NAMALWA (cell line): ENCODE measurements around the gene COL17A1.
A peak's percentile ranks its signal among the peaks of the same experiment; 100 is the strongest.

Experiments
- DNase-seq: peaks from one replicate; pipeline ENCODE4 v3.0.0-alpha.2; 2015; ENCODE audit warnings: low spot score

COL17A1 gene

DNA sequence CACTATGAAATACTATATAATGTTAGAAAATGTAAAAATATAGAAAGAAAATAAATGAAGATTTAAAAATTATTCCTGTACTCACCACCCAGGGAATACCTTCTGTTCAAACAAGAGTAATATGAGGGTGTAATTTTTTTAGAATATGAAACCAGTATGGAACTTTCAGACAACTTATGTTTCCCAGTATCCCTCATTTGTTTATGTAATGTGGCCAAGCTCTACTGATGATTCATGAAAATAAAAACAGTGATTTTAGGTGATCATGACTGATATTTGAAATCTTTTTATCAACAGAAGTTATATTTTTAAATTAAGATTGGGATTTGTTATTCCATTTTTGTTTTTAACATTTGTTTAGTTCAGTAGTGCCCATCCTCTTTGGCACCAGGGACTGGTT, 100.0 kb downstream of the COL17A1 start:
- DNase-seq, result no peak

DNA sequence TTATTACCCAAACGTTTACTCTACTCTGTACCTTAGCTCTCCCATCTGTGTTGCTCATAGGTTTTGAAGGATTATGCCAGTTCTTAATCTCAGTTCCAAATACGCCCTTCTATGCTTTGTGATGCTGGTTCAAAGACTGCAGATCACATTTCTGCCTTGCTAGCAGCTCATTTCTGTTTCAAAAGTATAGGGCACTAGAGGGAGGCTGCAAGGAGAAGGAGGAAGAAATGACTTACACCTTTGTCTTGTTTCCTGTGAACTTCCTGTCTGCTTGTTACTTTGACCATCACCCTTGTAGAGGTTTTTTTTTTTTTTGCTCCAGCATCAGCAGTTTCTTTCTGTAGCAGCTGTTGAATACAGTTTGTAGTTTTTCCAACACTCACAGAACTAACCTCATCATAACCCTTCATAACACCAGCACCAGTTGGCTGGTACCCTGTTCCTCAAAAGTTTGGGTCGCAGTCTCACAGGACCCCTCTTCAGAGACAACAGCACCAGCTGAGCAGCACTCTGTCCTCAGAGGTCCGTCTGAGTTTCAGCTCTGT, 102.2 kb downstream of the COL17A1 start:
- DNase-seq, result peak; percentile 30

DNA sequence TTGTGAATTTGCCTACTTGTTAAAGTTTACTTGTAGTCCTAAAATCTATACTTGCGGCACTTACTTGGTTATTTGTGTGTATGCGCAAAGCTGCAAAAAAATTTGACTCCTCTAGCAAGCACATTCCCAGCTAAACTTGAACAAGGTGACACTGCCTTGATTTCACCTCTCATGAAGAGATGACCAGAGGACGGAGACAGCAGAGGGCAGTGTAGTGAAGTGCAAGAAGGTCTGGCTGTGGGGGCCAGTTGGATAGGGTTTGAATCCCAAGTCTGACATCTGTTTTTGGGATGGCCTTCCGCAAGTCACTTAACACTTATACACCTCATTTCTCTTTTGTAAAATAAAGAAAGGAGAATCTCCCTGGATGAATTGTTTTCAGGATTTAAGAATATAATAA, 103.0 kb downstream of the COL17A1 start:
- DNase-seq, result no peak
